HepG2 (cell line): ENCODE results near the gene PRRT2. TPM values are rescaled to one million over a fixed set of nuclear protein-coding genes. Genes with fewer than 3 reads are reported as not detected.

ENCODE experiments used
- ATAC-seq: fragments of 200-7000 bp; cut with Tn5 transposase; 3 replicates; pipeline ENCODE4 v1.9.1; 2020; ENCODE audit warnings: mild to moderate bottlenecking, moderate library complexity
- BruUV-seq: library from RNA; stranded (reverse); fragments of 400-500 nt; replicated peaks from 2 replicates; lab custom pipeline; 2021; lab: Mats Ljungman, UMichigan
- CTCF ChIA-PET: fragments of 300-600 bp; formaldehyde crosslinking; extraction: SDS; loops from one replicate; lab custom pipeline; 2021; ENCODE audit warnings: low total read pairs, inconsistent platforms, low intra/inter-chr PET ratio; lab: Yijun Ruan, JAX
- POLR2A ChIA-PET: fragments of 350-600 bp; sonication (Branson Sonifier 250); formaldehyde crosslinking; loops from one replicate; lab custom pipeline; 2020; ENCODE audit warnings: antibody characterized with exemption, inconsistent platforms; lab: Yijun Ruan, JAX
- DNase-seq: peaks from one replicate; pipeline ENCODE4 v3.0.0-alpha.2; 2015; ENCODE audit warnings: low spot score
- FAIRE-seq: peaks from 3 replicates; lab custom pipeline; 2011; peaks lifted over from hg19 to GRCh38; lab: Jason Lieb, UNC
- H2AFZ ChIP-seq: one replicate; pipeline ENCODE4 v1.6.1; 2011; ENCODE audit warnings: low read length, inconsistent platforms
- H3K27ac ChIP-seq: fragments of 300-600 bp; 3 replicates; pipeline ENCODE4 v1.8.0; 2011; ENCODE audit warnings: mixed run types, mild to moderate bottlenecking, mixed read lengths, low read length, inconsistent platforms; ENCODE audit not compliant: insufficient read depth; ENCODE audit errors: extremely low read length
- H3K27me3 ChIP-seq, 2 experiments: fragments of 200-600 bp in 1 of 2; 2 replicates in 1 of 2; 3 replicates in 1 of 2; pipeline versions ENCODE4 v1.6.0 to v1.8.0; 2011; ENCODE audit warnings: low read length in 2 of 2, mild to moderate bottlenecking in 2 of 2, moderate library complexity in 2 of 2, inconsistent platforms in 1 of 2; ENCODE audit not compliant: insufficient read depth in 2 of 2, control insufficient read depth in 1 of 2
- H3K36me3 ChIP-seq, 2 experiments: fragments of 200-600 bp in 1 of 2; replicated peaks in 1 of 2; 2 replicates in 1 of 2; 3 replicates in 1 of 2; pipeline versions ENCODE4 v1.5.1 to v1.8.0; 2011; ENCODE audit warnings: low read length in 2 of 2, inconsistent platforms in 1 of 2; ENCODE audit not compliant: insufficient read depth in 2 of 2, control insufficient read depth in 1 of 2
- H3K4me1 ChIP-seq: 2 replicates; pipeline ENCODE4 v1.5.1; 2012; ENCODE audit warnings: low read length, inconsistent platforms; ENCODE audit not compliant: insufficient read depth
- H3K4me2 ChIP-seq: 2 replicates; pipeline ENCODE4 v1.6.0; 2011; ENCODE audit warnings: low read depth, low read length, inconsistent platforms
- H3K4me3 ChIP-seq, 3 experiments: fragments of 200-600 bp in 1 of 3; sonication (generic), shearing (Covaris generic) in 1 of 3; replicated peaks in 1 of 3; 2 replicates each; pipeline ENCODE4 v1.5.1; 2011 to 2016; ENCODE audit warnings: low read length in 3 of 3, inconsistent platforms in 2 of 3, low read depth in 2 of 3, mild to moderate bottlenecking in 2 of 3, control low read depth in 1 of 3, mixed read lengths in 1 of 3; ENCODE audit not compliant: insufficient read depth in 1 of 3
- H3K79me2 ChIP-seq: one replicate; pipeline ENCODE4 v1.6.1; 2011; ENCODE audit warnings: low read length, inconsistent platforms; ENCODE audit not compliant: insufficient read depth
- H3K9ac ChIP-seq: 2 replicates; pipeline ENCODE4 v1.6.0; 2011; ENCODE audit warnings: mild to moderate bottlenecking, low read depth, low read length, inconsistent platforms; ENCODE audit not compliant: insufficient read depth
- H3K9me3 ChIP-seq: 2 replicates; pipeline ENCODE4 v1.5.1; 2012; ENCODE audit warnings: mild to moderate bottlenecking, low read length
- H4K20me1 ChIP-seq: 2 replicates; pipeline ENCODE4 v1.6.0; 2011; ENCODE audit warnings: inconsistent platforms, mild to moderate bottlenecking, low read length, moderate library complexity; ENCODE audit not compliant: insufficient read depth
- POLR2AphosphoS5 ChIP-seq: IDR thresholded peaks from 2 replicates; pipeline ENCODE4 v1.6.1; 2012; ENCODE audit warnings: low read depth, low read length
- STAG1 ChIP-seq: sonication (generic); formaldehyde crosslinking; IDR thresholded peaks from 2 replicates; pipeline ENCODE4 v1.4.0; 2020; ENCODE audit warnings: missing genetic modification reagents
- WGBS: methylation state at CpG from one replicate; pipeline ENCODE4 v1.1.6; 2017; ENCODE audit warnings: low lambda C conversion rate; 5-methylcytosine and 5-hydroxymethylcytosine counted together
- in situ Hi-C: cut with HindIII; loops from 2 replicates; pipeline ENCODE4 v1.10.0; 2017; ENCODE audit warnings: low pct_unique_long_range_greater_than_20kb; ENCODE audit not compliant: extremely low pct_ligation_motif_present
- intact Hi-C: fragments of 100-400 bp; cut with micrococcal nuclease; formaldehyde crosslinking; loops from one replicate; pipeline ENCODE4 v1.10.0; 2022; ENCODE audit not compliant: unreplicated experiment
- polyA plus RNA-seq, 8 experiments: library from polyadenylated mRNA; depleted of rRNA in 3 of 8; stranded (reverse) in 7 of 8; unstranded in 1 of 8; fragments of >200 nt; fragmentation: Illumina TruSeq in 4 of 8; extraction: Trizol in 4 of 8; gene quantifications; 2 replicates each; pipeline versions ENCODE4 v1.2.1 to v1.2.3, GENCODE V29; 2011 to 2016; ENCODE audit warnings: low read depth in 4 of 8, missing spikeins in 1 of 8, mixed read lengths in 1 of 8; ENCODE audit not compliant: insufficient read depth in 1 of 8
- total RNA-seq, 5 experiments: library from RNA; depleted of rRNA; stranded (reverse); fragments of >200 nt; fragmentation: Illumina TruSeq; extraction: Trizol; gene quantifications; 2 replicates each; pipeline ENCODE4 v1.2.3, GENCODE V29; 2016; ENCODE audit warnings: low read depth in 1 of 5
- TF ChIP-seq, protein P1 (sequence below): sonication (generic); formaldehyde crosslinking; IDR thresholded peaks from 2 replicates; pipeline ENCODE4 v1.5.0; 2020; ENCODE audit warnings: mild to moderate bottlenecking, missing genetic modification reagents, moderate library complexity
- TF ChIP-seq, protein P2 (sequence below): sonication (generic); formaldehyde crosslinking; IDR thresholded peaks from 2 replicates; pipeline ENCODE4 v1.4.0; 2020; ENCODE audit warnings: missing genetic modification reagents

The PRRT2 gene
- total and polyA plus RNA-seq, 2 of the 13 experiments (the other 11 are each of a cell fraction or from before 2014, with no cell fraction given) = 0.51 to 1.1 TPM

DNA sequence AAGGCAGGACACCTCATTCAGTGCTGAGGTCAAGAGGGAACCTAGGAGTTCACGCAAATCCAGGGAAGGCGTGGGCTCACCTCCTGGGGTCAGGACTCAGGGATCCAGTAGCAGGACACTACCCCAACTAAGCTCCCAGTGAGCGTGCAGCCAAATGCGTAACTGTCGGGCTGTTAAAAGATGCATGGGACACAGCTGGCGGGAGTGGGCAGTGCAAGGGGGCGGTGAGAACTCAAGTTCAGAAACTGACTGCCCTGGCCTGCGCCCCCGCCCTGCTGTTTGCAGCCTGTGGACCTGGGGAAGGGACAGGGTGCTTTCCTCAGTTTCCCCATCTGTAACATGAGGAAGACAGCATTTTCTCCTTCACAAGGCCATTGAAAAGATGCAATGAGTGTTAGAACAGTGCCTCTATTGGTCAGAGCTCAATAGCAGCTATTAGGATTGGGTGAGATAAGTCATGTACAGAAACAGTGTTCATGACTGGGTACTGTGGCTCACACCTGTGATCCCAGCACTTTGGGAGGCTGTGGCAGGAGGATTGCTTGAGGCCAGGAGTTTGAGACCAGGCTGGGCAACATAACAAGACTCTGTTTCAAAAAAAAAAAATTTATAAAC lies 30.8 kb downstream of the PRRT2 start:
- in situ Hi-C loops = no loop called here
- H3K36me3 ChIP-seq = peaks cover 3% of the 10 kb centered on the region in 2 experiments; a peak in 2 of 5 replicates

More for the DNA sequence above, 30.8 kb downstream of the PRRT2 start:
- Histone ChIP-seq H3K4me2 (no peak overlapping the region), H3K27ac (no peak overlapping the region), H4K20me1 (no peaks in the 10 kb centered on the region), H2AFZ (no peak overlapping the region), H3K79me2 (no peaks in the 10 kb centered on the region), H3K4me1 (no peaks in the 10 kb centered on the region), H3K9me3 (no peaks in the 10 kb centered on the region), H3K27me3 (no peaks in the 10 kb centered on the region), H3K4me3 (no peak overlapping the region), H3K9ac (no peak overlapping the region)
- BruUV-seq = no TSS peak
- CTCF ChIA-PET = no interaction called here
- DNase-seq = no peak
- peak; percentile 52 for ATAC-seq
- 97% methylated on average over 9 of the region's 9 CpGs for WGBS
- intact Hi-C loops = no loop called here
- TF ChIP-seq, protein P1, sequence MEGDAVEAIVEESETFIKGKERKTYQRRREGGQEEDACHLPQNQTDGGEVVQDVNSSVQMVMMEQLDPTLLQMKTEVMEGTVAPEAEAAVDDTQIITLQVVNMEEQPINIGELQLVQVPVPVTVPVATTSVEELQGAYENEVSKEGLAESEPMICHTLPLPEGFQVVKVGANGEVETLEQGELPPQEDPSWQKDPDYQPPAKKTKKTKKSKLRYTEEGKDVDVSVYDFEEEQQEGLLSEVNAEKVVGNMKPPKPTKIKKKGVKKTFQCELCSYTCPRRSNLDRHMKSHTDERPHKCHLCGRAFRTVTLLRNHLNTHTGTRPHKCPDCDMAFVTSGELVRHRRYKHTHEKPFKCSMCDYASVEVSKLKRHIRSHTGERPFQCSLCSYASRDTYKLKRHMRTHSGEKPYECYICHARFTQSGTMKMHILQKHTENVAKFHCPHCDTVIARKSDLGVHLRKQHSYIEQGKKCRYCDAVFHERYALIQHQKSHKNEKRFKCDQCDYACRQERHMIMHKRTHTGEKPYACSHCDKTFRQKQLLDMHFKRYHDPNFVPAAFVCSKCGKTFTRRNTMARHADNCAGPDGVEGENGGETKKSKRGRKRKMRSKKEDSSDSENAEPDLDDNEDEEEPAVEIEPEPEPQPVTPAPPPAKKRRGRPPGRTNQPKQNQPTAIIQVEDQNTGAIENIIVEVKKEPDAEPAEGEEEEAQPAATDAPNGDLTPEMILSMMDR (CRISPR knock-in tag) = peak; percentile 26; the same call in 1 of the 2 replicates
- TF ChIP-seq STAG1 (peak; percentile 30), POLR2AphosphoS5 (no peak)
- TF ChIP-seq, protein P2, sequence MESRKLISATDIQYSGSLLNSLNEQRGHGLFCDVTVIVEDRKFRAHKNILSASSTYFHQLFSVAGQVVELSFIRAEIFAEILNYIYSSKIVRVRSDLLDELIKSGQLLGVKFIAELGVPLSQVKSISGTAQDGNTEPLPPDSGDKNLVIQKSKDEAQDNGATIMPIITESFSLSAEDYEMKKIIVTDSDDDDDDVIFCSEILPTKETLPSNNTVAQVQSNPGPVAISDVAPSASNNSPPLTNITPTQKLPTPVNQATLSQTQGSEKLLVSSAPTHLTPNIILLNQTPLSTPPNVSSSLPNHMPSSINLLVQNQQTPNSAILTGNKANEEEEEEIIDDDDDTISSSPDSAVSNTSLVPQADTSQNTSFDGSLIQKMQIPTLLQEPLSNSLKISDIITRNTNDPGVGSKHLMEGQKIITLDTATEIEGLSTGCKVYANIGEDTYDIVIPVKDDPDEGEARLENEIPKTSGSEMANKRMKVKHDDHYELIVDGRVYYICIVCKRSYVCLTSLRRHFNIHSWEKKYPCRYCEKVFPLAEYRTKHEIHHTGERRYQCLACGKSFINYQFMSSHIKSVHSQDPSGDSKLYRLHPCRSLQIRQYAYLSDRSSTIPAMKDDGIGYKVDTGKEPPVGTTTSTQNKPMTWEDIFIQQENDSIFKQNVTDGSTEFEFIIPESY (CRISPR knock-in tag) = peak; percentile 59; the same call in 1 of the 2 replicates
- POLR2A ChIA-PET = interaction anchor here (1.2 to 3.6 kb wide), 3 partner anchors 13 to 27 kb away, joined by 3 to 11 read pairs (median 5); partner anchors contain the start of gene PAGR1
- FAIRE-seq = peak; percentile 30
